HG02798 (cell line): ENCODE measurements around the gene TCF25.

ENCODE experiments used
- ATAC-seq: cut with Tn5 transposase; IDR thresholded peaks from one replicate; pipeline ENCODE4 v1.9.1; 2021; ENCODE audit warnings: mild to moderate bottlenecking; ENCODE audit not compliant: unreplicated experiment, poor library complexity

The TCF25 gene

DNA sequence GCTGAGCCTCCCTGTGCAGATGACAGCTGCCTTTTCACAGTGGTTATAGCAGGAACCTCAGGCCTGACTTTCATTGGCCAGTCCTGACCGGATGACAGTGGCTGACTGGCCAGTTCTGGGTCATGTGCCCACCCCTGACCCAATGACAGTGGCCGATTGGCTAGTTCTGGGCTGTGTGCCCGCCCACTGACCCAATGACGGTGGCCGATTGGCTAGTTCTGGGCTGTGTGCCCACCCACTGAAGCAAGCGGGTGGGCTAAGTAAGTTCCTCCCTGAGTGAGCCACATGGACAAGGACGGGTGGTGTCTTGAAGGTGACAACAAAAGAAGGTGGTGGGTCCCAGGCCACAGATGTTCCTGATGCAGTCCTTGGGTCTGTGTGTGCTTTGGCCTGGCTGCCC, 84.7 kb downstream of the TCF25 start:
- no peak for ATAC-seq

- ATAC-seq, result no peak
Measured at GRCh38 chr16:89958596-89958995, 85.2 kb downstream of the TCF25 start.

GRCh38 chr16:89960966-89961365, 87.6 kb downstream of the TCF25 start:
- no peak for ATAC-seq
